Hepatocyte (in vitro differentiated cells): ENCODE data around the gene ACAD8. TPM values are rescaled to one million over a fixed set of nuclear protein-coding genes. Genes with fewer than 3 reads are reported as not detected.

Experiments
- DNase-seq: peaks from one replicate; pipeline ENCODE4 v3.0.0-alpha.2; 2016; ENCODE audit warnings: low spot score
- H2AFZ ChIP-seq: fragments of 200-600 bp; sonication (generic); 2 replicates; pipeline ENCODE4 v1.6.0; 2016; ENCODE audit warnings: antibody characterized with exemption, mild to moderate bottlenecking
- H3K27ac ChIP-seq: fragments of 200-600 bp; sonication (generic); 2 replicates; pipeline ENCODE4 v1.5.1; 2016; ENCODE audit warnings: mild to moderate bottlenecking
- H3K27me3 ChIP-seq: fragments of 200-600 bp; sonication (generic); 2 replicates; pipeline ENCODE4 v1.6.1; 2016
- H3K36me3 ChIP-seq: fragments of 200-600 bp; sonication (generic); replicated peaks from 2 replicates; pipeline ENCODE4 v1.5.1; 2016; ENCODE audit warnings: low read depth; ENCODE audit not compliant: insufficient read depth
- H3K4me1 ChIP-seq: fragments of 200-600 bp; sonication (generic); 2 replicates; pipeline ENCODE4 v1.5.1; 2016; ENCODE audit warnings: mild to moderate bottlenecking, moderate library complexity; ENCODE audit not compliant: insufficient read depth
- H3K4me2 ChIP-seq: fragments of 200-600 bp; sonication (generic); 2 replicates; pipeline ENCODE4 v1.6.0; 2016
- H3K4me3 ChIP-seq: fragments of 200-600 bp; sonication (generic); 2 replicates; pipeline ENCODE4 v1.5.1; 2016; ENCODE audit warnings: mild to moderate bottlenecking
- H3K79me2 ChIP-seq: fragments of 200-600 bp; sonication (generic); 2 replicates; pipeline ENCODE4 v1.6.0; 2017; ENCODE audit warnings: mild to moderate bottlenecking
- H3K9me2 ChIP-seq: fragments of 200-600 bp; sonication (generic); replicated peaks from 2 replicates; pipeline ENCODE4 v1.6.0; 2017; ENCODE audit warnings: mild to moderate bottlenecking; ENCODE audit not compliant: insufficient read depth
- H3K9me3 ChIP-seq: fragments of 200-600 bp; sonication (generic); 2 replicates; pipeline ENCODE4 v1.5.1; 2016; ENCODE audit warnings: low read depth, mild to moderate bottlenecking
- H4K20me1 ChIP-seq: fragments of 200-600 bp; sonication (generic); 2 replicates; pipeline ENCODE4 v1.6.0; 2016; ENCODE audit warnings: mild to moderate bottlenecking; ENCODE audit not compliant: insufficient read depth, poor library complexity, severe bottlenecking
- EZH2 ChIP-seq: fragments of 200-600 bp; sonication (generic); IDR thresholded peaks from 2 replicates; pipeline ENCODE4 v1.6.1; 2016; ENCODE audit warnings: antibody characterized with exemption, mild to moderate bottlenecking, borderline replicate concordance
- EZH2phosphoT487 ChIP-seq: fragments of 200-600 bp; sonication (generic); IDR thresholded peaks from one replicate; pipeline ENCODE4 v1.6.1; 2018; ENCODE audit warnings: antibody characterized with exemption, mild to moderate bottlenecking, low read depth, moderate library complexity; ENCODE audit not compliant: unreplicated experiment, severe bottlenecking
- WGBS: methylation state at CpG from one replicate; pipeline ENCODE4 v1.1.6; 2016; ENCODE audit warnings: low lambda C conversion rate; ENCODE audit errors: missing lambda C conversion rate; 5-methylcytosine and 5-hydroxymethylcytosine counted together
- polyA plus RNA-seq: library from polyadenylated mRNA; unstranded; fragments of >200 nt; fragmentation: Nextera tagmentation; extraction: Ambion mirVana; gene quantifications from 2 replicates; pipeline ENCODE4 v1.2.1, GENCODE V29; 2016
- total RNA-seq: library from RNA; depleted of rRNA; stranded (reverse); fragments of >200 nt; gene quantifications from 2 replicates; pipeline ENCODE4 v1.2.3, GENCODE V29; 2014
- TF ChIP-seq, protein P1 (sequence below): fragments of 200-600 bp; sonication (generic); IDR thresholded peaks from 2 replicates; pipeline ENCODE4 v1.5.1; 2016; ENCODE audit warnings: antibody characterized with exemption, mild to moderate bottlenecking; ENCODE audit not compliant: poor library complexity

Gene ACAD8
- total and polyA plus RNA-seq, 2 experiments from 2014 or later: 18.9 to 19.6 TPM

DNA sequence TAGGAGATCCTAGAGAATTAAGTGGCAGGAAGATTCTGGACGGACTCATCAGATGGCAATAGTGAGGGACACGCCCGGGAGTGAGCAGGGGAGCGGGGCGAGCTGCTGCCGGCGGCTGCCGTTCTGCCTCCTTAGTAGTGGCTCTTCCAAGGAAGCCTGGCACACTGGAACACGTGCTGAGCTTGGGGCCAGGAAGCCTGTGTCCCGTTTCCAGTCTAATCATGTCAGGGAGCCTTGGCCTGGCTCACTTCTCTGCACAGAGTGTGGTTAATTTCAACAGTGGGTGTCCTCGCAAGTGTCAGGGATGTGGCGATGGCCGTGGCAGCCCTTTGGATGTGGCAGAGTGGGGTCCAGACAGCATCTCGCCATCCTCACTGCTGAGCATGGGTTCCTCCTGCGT is 39.3 kb downstream of the ACAD8 start:
- Histone ChIP-seq H3K4me1 (no peaks in the 10 kb centered on the region), H2AFZ (no peak overlapping the region), H3K36me3 (no peaks in the 10 kb centered on the region), H3K4me2 (no peak overlapping the region), H3K9me3 (no peaks in the 10 kb centered on the region), H3K9me2 (no peaks in the 10 kb centered on the region), H3K79me2 (no peaks in the 10 kb centered on the region), H4K20me1 (no peaks in the 10 kb centered on the region), H3K4me3 (no peak overlapping the region), H3K27ac (no peak overlapping the region), H3K27me3 (no peaks in the 10 kb centered on the region)
- no peak for DNase-seq
- TF ChIP-seq EZH2phosphoT487 (no peak), EZH2 (no peak)
- TF ChIP-seq, protein P1, sequence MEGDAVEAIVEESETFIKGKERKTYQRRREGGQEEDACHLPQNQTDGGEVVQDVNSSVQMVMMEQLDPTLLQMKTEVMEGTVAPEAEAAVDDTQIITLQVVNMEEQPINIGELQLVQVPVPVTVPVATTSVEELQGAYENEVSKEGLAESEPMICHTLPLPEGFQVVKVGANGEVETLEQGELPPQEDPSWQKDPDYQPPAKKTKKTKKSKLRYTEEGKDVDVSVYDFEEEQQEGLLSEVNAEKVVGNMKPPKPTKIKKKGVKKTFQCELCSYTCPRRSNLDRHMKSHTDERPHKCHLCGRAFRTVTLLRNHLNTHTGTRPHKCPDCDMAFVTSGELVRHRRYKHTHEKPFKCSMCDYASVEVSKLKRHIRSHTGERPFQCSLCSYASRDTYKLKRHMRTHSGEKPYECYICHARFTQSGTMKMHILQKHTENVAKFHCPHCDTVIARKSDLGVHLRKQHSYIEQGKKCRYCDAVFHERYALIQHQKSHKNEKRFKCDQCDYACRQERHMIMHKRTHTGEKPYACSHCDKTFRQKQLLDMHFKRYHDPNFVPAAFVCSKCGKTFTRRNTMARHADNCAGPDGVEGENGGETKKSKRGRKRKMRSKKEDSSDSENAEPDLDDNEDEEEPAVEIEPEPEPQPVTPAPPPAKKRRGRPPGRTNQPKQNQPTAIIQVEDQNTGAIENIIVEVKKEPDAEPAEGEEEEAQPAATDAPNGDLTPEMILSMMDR: no peak
- WGBS: 80% methylated on average over 15 of the region's 15 CpGs

DNA sequence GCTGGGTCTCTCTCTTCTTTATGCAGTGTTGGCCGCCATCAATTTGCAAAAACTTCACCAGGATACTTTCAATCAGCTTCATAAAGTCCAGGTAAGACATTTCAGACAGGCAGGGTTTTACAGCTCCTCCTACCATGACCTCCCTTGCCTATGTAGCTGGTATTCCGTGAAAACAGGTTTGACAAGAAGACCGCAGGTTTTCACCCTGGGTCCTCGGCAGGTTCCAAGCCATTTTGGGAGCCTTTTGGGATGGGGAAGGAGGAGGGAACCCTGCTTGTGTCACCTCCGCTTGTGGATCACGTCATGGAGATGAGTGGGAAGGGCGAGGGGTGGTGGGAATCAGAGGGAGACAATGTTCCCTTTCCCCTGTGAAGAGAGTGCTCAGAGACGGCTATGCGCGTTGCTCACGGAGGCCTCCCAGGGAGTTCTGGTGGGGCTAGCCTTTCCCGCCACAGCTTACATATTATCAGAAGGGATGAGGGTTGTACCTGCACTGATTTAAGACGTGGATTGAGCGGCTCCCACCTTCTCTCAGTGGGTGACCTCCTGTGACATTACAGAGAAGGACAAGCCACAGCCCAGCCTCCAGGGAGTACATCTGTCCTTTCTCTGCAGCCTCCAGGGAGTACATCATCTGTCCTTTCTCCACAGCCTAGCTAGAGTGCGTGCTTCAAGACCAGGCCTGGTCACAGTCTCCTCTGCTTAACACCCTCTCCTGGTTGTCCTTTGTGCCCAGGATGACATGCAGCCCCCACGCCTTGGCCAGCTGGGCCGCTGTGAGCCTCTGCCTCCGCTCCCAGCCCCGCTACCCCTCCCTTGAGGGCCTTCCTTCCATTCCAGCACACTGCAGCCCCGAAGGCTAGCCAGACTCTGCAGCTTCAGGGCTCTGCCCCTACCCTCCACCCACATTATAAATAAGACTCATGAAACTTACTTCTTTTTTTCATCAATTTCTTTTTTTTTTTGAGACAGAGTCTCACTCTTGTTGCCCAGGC is 40.0 kb downstream of the ACAD8 start:
- Histone ChIP-seq H3K4me2 (no peak overlapping the region), H3K4me3 (no peak overlapping the region), H3K9me3 (no peaks in the 10 kb centered on the region), H3K27ac (no peak overlapping the region), H3K36me3 (no peaks in the 10 kb centered on the region), H2AFZ (no peak overlapping the region), H3K79me2 (no peaks in the 10 kb centered on the region), H4K20me1 (no peaks in the 10 kb centered on the region), H3K9me2 (no peaks in the 10 kb centered on the region), H3K27me3 (no peaks in the 10 kb centered on the region), H3K4me1 (no peaks in the 10 kb centered on the region)
- DNase-seq: no peak
- WGBS: 81% methylated on average over 20 of the region's 20 CpGs
- TF ChIP-seq, protein P1: no peak
- no peak for TF ChIP-seq EZH2
- TF ChIP-seq EZH2phosphoT487: no peak

DNA sequence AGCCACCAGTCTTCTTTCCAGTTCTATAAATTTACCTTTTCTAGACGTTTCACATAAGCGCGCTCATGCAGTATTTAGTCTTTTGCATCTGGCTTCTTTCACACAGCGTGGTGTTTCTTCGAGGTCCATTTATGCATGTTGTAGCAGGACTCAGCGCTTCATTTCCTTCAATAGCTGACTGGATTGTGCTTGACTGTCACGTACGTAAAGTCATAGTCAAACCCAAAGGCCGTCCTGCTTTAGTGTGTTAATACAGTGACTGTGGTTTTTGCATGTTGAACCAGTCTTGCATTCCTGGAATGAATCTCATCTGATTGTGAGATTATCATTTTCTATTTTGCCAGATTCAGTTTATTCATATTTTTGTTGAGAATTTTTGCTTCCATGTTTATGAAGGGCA is 41.3 kb downstream of the ACAD8 start:
- DNase-seq: no peak
- Histone ChIP-seq H3K79me2 (no peaks in the 10 kb centered on the region), H3K9me3 (no peaks in the 10 kb centered on the region), H3K36me3 (no peaks in the 10 kb centered on the region), H3K27me3 (no peaks in the 10 kb centered on the region), H3K4me2 (no peak overlapping the region), H3K4me1 (no peaks in the 10 kb centered on the region), H3K27ac (no peak overlapping the region), H3K4me3 (no peak overlapping the region), H4K20me1 (no peaks in the 10 kb centered on the region), H2AFZ (no peak overlapping the region), H3K9me2 (no peaks in the 10 kb centered on the region)
- TF ChIP-seq EZH2phosphoT487: no peak
- 65% methylated on average over 9 of the region's 9 CpGs for WGBS

DNA sequence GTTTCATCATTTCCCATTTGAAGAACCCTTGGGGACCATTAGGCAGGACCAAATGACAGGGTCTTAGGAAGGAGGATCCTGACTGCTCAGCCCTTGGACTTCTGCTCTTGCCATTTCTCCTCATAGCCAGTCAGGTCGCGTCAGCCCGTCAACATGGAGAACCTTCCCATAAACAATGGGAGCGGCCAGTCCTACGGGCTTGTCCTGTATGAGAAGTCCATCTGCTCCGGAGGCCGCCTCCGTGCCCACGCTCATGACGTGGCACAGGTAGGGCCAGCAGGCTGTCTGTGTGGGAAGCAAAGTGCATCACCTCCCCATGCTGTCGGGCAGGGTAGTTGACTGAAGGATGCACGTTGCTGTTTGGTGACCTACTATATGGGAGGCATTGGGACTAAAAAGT is 58.9 kb downstream of the ACAD8 start:
- Histone ChIP-seq H3K79me2 (no peaks in the 10 kb centered on the region), H3K9me2 (no peaks in the 10 kb centered on the region), H3K36me3 (no peaks in the 10 kb centered on the region), H3K4me2 (no peak overlapping the region), H3K4me1 (no peaks in the 10 kb centered on the region), H3K27me3 (no peaks in the 10 kb centered on the region), H3K4me3 (no peak overlapping the region), H2AFZ (no peak overlapping the region), H3K9me3 (no peaks in the 10 kb centered on the region), H3K27ac (no peak overlapping the region), H4K20me1 (no peaks in the 10 kb centered on the region)
- TF ChIP-seq, protein P1: no peak
- no peak for TF ChIP-seq EZH2
- no peak for TF ChIP-seq EZH2phosphoT487
- DNase-seq: no peak
- 89% methylated on average over 12 of the region's 12 CpGs for WGBS
